H1 (cell line): Measurements from ENCODE around the gene RTKN. TPM values are rescaled to one million over a fixed set of nuclear protein-coding genes. Genes with fewer than 3 reads are reported as not detected.
"Not testable (repeated sequence)": the region's sequence is repeated elsewhere in the genome, so short reads cannot be mapped to it uniquely, and the experiment has no call there.

Experiments used
- CTCF ChIA-PET: fragments of 300-600 bp; sonication (Branson Sonifier 250); formaldehyde crosslinking; loops from one replicate; lab custom pipeline; 2021; ENCODE audit not compliant: partially characterized antibody; lab: Charles Lee
- POLR2A ChIA-PET: fragments of 300-600 bp; sonication (Branson Sonifier 250); formaldehyde crosslinking; loops from one replicate; lab custom pipeline; 2021; ENCODE audit warnings: inconsistent platforms; ENCODE audit not compliant: partially characterized antibody; lab: Charles Lee
- DNase-seq, 2 experiments: peaks; one replicate each; pipeline versions ENCODE4 v3.0.0 to v3.0.0-alpha.2; 2010 to 2022; ENCODE audit warnings: low spot score in 2 of 2, low read depth in 1 of 2, mixed read lengths in 1 of 2
- FAIRE-seq: peaks from 2 replicates; lab custom pipeline; 2011; peaks lifted over from hg19 to GRCh38; lab: Jason Lieb, UNC
- H2AFZ ChIP-seq: 2 replicates; pipeline ENCODE4 v1.8.1; 2012; ENCODE audit warnings: low read length, inconsistent platforms
- H2AK5ac ChIP-seq: 2 replicates; pipeline ENCODE4 v1.6.1; 2013; ENCODE audit warnings: low read depth, low read length
- H2BK120ac ChIP-seq: replicated peaks from 2 replicates; pipeline ENCODE3; 2013; ENCODE audit warnings: low read depth, low read length, inconsistent platforms
- H2BK12ac ChIP-seq: 2 replicates; pipeline ENCODE4 v1.6.1; 2013; ENCODE audit warnings: low read depth, low read length
- H2BK15ac ChIP-seq: 2 replicates; pipeline ENCODE4 v1.6.1; 2013; ENCODE audit warnings: low read length
- H2BK20ac ChIP-seq: 2 replicates; pipeline ENCODE4 v1.6.1; 2013; ENCODE audit warnings: low read length
- H2BK5ac ChIP-seq: 2 replicates; pipeline ENCODE4 v1.6.1; 2013; ENCODE audit warnings: low read depth, low read length
- H3K14ac ChIP-seq: 2 replicates; pipeline ENCODE4 v1.6.1; 2013; ENCODE audit warnings: inconsistent platforms; ENCODE audit not compliant: insufficient read length
- H3K18ac ChIP-seq: 2 replicates; pipeline ENCODE4 v1.6.1; 2013; ENCODE audit warnings: low read length; ENCODE audit errors: extremely low read depth
- H3K23ac ChIP-seq: 2 replicates; pipeline ENCODE4 v1.6.1; 2013; ENCODE audit warnings: inconsistent platforms; ENCODE audit not compliant: insufficient read length
- H3K23me2 ChIP-seq: 2 replicates; pipeline ENCODE4 v1.6.1; 2013; ENCODE audit warnings: low read depth, low read length
- H3K27ac ChIP-seq: 2 replicates; pipeline ENCODE4 v1.6.1; 2011; ENCODE audit warnings: low read depth, low read length, inconsistent platforms
- H3K27me3 ChIP-seq, 4 experiments: replicated peaks in 1 of 4; 1 replicate in 1 of 4; 2 replicates in 3 of 4; pipeline versions ENCODE4 v1.6.1 to v1.8.1; 2011 to 2013; ENCODE audit warnings: low read length in 3 of 4, mild to moderate bottlenecking in 3 of 4, inconsistent platforms in 2 of 4, mixed read lengths in 2 of 4, moderate library complexity in 1 of 4; ENCODE audit not compliant: control insufficient read depth in 3 of 4, insufficient read depth in 3 of 4; ENCODE audit errors: extremely low read depth in 1 of 4
- H3K36me3 ChIP-seq, 4 experiments: 2 replicates each; pipeline versions ENCODE4 v1.6.1 to v1.8.1; 2011 to 2013; ENCODE audit warnings: mild to moderate bottlenecking in 4 of 4, low read length in 3 of 4, moderate library complexity in 2 of 4, control low read depth in 1 of 4, inconsistent platforms in 1 of 4; ENCODE audit not compliant: insufficient read depth in 4 of 4, control insufficient read depth in 2 of 4
- H3K4ac ChIP-seq: replicated peaks from 2 replicates; pipeline ENCODE3; 2013; ENCODE audit warnings: low read length, low read depth, mixed read lengths, inconsistent platforms; ENCODE audit not compliant: insufficient read length
- H3K4me1 ChIP-seq, 4 experiments: replicated peaks in 1 of 4; 1 replicate in 1 of 4; 2 replicates in 3 of 4; pipeline versions ENCODE4 v1.6.1 to v1.8.1; 2011 to 2013; ENCODE audit warnings: low read length in 3 of 4, inconsistent platforms in 2 of 4, mixed read lengths in 1 of 4; ENCODE audit not compliant: insufficient read depth in 4 of 4, control insufficient read depth in 3 of 4
- H3K4me2 ChIP-seq, 2 experiments: 2 replicates each; pipeline versions ENCODE4 v1.6.1 to v1.8.1; 2011 to 2013; ENCODE audit warnings: low read depth in 2 of 2, low read length in 2 of 2, control low read depth in 1 of 2, inconsistent platforms in 1 of 2, mild to moderate bottlenecking in 1 of 2; ENCODE audit not compliant: insufficient read depth in 1 of 2
- H3K4me3 ChIP-seq, 4 experiments: fragments of 200-600, 300-600 bp in 1 of 4; sonication (generic), shearing (Covaris generic), sonication (Bioruptor Twin) in 1 of 4; 2 replicates each; pipeline versions ENCODE4 v1.5.1 to v1.8.1; 2011 to 2016; ENCODE audit warnings: low read length in 4 of 4, low read depth in 3 of 4, control low read depth in 2 of 4, inconsistent platforms in 2 of 4, mild to moderate bottlenecking in 2 of 4, mixed read lengths in 1 of 4, moderate library complexity in 1 of 4; ENCODE audit not compliant: insufficient read depth in 2 of 4; ENCODE audit errors: extremely low read depth in 1 of 4
- H3K56ac ChIP-seq: replicated peaks from 2 replicates; pipeline ENCODE3; 2013; ENCODE audit warnings: low read depth, mild to moderate bottlenecking, mixed read lengths, low read length, inconsistent platforms; ENCODE audit not compliant: insufficient read length
- H3K79me1 ChIP-seq: 2 replicates; pipeline ENCODE4 v1.6.1; 2013; ENCODE audit warnings: low read depth, low read length, control low read depth
- H3K79me2 ChIP-seq, 2 experiments: 2 replicates each; pipeline versions ENCODE4 v1.6.1 to v1.8.1; 2012 to 2013; ENCODE audit warnings: low read length in 2 of 2, mild to moderate bottlenecking in 2 of 2, inconsistent platforms in 1 of 2; ENCODE audit not compliant: insufficient read depth in 2 of 2, control insufficient read depth in 1 of 2
- H3K9ac ChIP-seq, 4 experiments: replicated peaks in 1 of 4; 1 replicate in 1 of 4; 2 replicates in 3 of 4; pipeline versions ENCODE4 v1.6.1 to v1.8.1; 2011 to 2013; ENCODE audit warnings: low read depth in 3 of 4, low read length in 3 of 4, control low read depth in 2 of 4, mild to moderate bottlenecking in 2 of 4, moderate library complexity in 2 of 4, inconsistent platforms in 1 of 4; ENCODE audit errors: extremely low read depth in 1 of 4
- H3K9me3 ChIP-seq, 2 experiments: 2 replicates each; pipeline versions ENCODE4 v1.6.1 to v1.8.1; 2012 to 2013; ENCODE audit warnings: mild to moderate bottlenecking in 2 of 2, moderate library complexity in 2 of 2, control low read depth in 1 of 2, inconsistent platforms in 1 of 2, low read depth in 1 of 2, low read length in 1 of 2, mixed read lengths in 1 of 2; ENCODE audit not compliant: insufficient read depth in 2 of 2
- H4K20me1 ChIP-seq, 2 experiments: replicated peaks in 1 of 2; 2 replicates each; pipeline versions ENCODE3 to v1.8.1; 2011 to 2013; ENCODE audit warnings: inconsistent platforms in 2 of 2, low read length in 2 of 2, mild to moderate bottlenecking in 1 of 2; ENCODE audit not compliant: insufficient read depth in 2 of 2, control insufficient read depth in 1 of 2
- H4K5ac ChIP-seq: 2 replicates; pipeline ENCODE4 v1.6.1; 2013; ENCODE audit warnings: low read length, low read depth, mixed read lengths, inconsistent platforms; ENCODE audit not compliant: insufficient read length
- H4K8ac ChIP-seq: 2 replicates; pipeline ENCODE4 v1.8.0; 2013; ENCODE audit warnings: mild to moderate bottlenecking, moderate library complexity, low read length, inconsistent platforms; ENCODE audit not compliant: insufficient read depth; ENCODE audit errors: extremely low read depth
- H4K91ac ChIP-seq: replicated peaks from 2 replicates; pipeline ENCODE3; 2013; ENCODE audit warnings: low read length, mixed read lengths, inconsistent platforms; ENCODE audit not compliant: insufficient read length
- PHF8 ChIP-seq: fragments of 200-600 bp; sonication (generic); conservative IDR thresholded peaks from 2 replicates; pipeline ENCODE4 v1.7.1; 2012; ENCODE audit warnings: low read depth, mild to moderate bottlenecking, inconsistent platforms, low read length, moderate library complexity
- WGBS, 2 experiments: shearing (Covaris generic) in 1 of 2; methylation state at CpG; one replicate each; pipeline versions ENCODE4 v1.1.6 to v1.1.7; 2013 to 2015; ENCODE audit warnings: low lambda C conversion rate in 2 of 2, mixed read lengths in 2 of 2, inconsistent platforms in 1 of 2, low coverage in 1 of 2, missing lambda C conversion rate in 1 of 2; ENCODE audit not compliant: insufficient replicate concordance in 2 of 2, insufficient coverage in 1 of 2, insufficient read length in 1 of 2; ENCODE audit errors: extremely low coverage in 1 of 2, missing lambda C conversion rate in 1 of 2; 5-methylcytosine and 5-hydroxymethylcytosine counted together
- polyA plus RNA-seq, 7 experiments: library from polyadenylated mRNA; depleted of rRNA in 3 of 7; stranded (reverse) in 5 of 7; unstranded in 2 of 7; fragments of >200 nt in 5 of 7; fragments of 200-250 nt in 2 of 7; gene quantifications; 1 replicate in 5 of 7; 2 replicates in 1 of 7; 4 replicates in 1 of 7; pipeline versions ENCODE4 v1.2.1 to v1.2.3, GENCODE V29; 2011 to 2013; ENCODE audit warnings: missing spikeins in 2 of 7, mixed read lengths in 2 of 7
- total RNA-seq: library from RNA; stranded (reverse); fragmentation: NEBNext Ultra II Directional; extraction: Animal tissue kit (Norgen Biotek cat#: 25700); gene quantifications from 2 replicates; pipeline ENCODE4 v1.2.1, GENCODE V29; 2021
- TF ChIP-seq, protein P1 (sequence below), 3 experiments: IDR thresholded peaks; 1 replicate in 2 of 3; 2 replicates in 1 of 3; pipeline versions ENCODE4 v1.5.1 to v1.6.1; 2011; ENCODE audit warnings: low read length in 3 of 3, mild to moderate bottlenecking in 3 of 3, inconsistent platforms in 2 of 3, low read depth in 1 of 3, moderate library complexity in 1 of 3; ENCODE audit not compliant: insufficient read depth in 1 of 3; ENCODE audit errors: control extremely low read depth in 1 of 3

RTKN gene
- total and polyA plus RNA-seq, 2 of the 8 experiments (the other 6 are each of a cell fraction or from before 2014, with no cell fraction given) = 40.2 to 54.1 TPM

DNA sequence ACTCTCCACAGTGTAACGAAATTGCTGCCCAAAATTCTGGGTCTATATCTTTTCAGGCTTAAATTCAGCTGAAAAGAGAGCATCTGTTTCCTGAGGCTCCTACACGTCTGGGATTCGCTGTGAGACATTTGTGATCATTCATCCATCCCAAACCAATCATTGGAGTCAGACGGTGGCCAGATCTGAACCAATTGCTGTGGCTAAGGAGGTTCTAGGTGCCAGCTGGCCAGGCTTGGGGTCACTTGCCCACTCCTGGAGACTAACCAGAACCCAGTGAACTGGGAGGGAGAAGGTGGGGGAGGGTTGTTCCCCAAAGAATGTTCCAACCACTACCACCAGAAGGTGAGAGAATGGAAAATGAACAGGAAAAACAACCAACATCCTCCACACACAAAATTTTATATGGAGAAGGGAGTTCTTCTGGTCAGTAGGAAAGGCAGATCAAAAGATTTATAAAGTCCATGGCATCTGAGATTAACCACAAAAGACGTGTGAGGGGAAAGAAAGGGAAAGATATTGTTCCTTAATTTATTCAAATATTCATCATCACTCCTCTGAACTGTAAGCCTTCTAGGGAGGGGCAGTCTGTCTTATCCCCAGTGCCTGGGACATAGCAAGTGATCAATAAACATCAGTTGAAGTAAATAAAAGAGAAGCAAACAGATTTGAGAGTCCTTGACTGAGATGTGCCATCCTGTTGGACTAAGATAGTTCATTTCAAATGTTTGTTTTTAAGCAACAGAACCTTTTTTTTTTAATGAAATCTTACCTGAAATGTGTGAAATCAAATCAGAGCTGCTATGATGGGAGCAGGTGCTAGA, 3.0 kb upstream of the RTKN start (continued):
- TF ChIP-seq, protein P1, sequence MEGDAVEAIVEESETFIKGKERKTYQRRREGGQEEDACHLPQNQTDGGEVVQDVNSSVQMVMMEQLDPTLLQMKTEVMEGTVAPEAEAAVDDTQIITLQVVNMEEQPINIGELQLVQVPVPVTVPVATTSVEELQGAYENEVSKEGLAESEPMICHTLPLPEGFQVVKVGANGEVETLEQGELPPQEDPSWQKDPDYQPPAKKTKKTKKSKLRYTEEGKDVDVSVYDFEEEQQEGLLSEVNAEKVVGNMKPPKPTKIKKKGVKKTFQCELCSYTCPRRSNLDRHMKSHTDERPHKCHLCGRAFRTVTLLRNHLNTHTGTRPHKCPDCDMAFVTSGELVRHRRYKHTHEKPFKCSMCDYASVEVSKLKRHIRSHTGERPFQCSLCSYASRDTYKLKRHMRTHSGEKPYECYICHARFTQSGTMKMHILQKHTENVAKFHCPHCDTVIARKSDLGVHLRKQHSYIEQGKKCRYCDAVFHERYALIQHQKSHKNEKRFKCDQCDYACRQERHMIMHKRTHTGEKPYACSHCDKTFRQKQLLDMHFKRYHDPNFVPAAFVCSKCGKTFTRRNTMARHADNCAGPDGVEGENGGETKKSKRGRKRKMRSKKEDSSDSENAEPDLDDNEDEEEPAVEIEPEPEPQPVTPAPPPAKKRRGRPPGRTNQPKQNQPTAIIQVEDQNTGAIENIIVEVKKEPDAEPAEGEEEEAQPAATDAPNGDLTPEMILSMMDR (IDR thresholded peaks at IDR 0.05; ENCODE audit: control extremely low read depth in 1 of 3, insufficient read depth in 1 of 3, low read depth in 1 of 3, low read length in 3 of 3) = no peak
- no peak for TF ChIP-seq PHF8

DNA sequence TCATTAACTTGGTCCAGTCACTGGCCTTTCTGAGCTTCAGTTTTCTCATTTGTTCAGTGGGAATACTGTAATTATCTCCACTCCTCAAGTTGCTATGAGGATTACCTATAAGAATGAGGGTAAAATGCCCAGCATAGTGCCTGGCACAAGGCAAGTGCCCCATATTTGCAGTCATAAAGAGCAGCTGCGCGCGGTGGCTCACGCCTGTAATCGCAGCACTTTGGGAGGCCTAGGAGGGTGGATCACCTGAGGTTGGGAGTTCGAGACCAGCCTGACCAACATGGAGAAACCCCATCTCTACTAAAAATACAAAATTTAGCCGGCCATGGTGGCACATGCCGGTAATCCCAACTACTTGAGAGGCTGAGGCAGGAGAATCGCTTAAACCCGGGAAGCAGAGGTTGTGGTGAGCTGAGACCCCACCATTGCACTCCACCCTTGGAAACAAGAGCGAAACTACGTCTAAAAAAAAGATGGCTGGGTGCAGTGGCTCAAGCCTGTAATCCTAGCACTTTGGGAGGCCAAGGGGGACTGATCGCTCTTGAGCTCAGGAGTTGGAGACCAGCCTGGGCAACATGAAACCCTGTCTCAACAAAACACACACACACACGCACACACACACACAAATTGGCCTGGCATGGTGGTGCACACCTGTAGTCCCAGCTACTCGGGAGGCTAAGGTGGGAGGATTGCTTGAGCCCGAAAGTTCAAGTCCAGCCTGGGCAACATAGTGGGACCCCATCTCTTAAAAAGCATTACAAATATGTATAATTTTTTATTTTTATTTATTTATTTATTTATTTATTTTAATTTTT, 953 bp upstream of the RTKN start:
- Histone ChIP-seq H3K79me2 (peaks cover 4 to 26% of the 10 kb centered on the region in 2 experiments; a peak in 2 of 4 replicates), H3K9ac (peak overlapping the region in 1 of 4 experiments; percentile 77; a peak in 3 of 7 replicates), H2BK5ac (peak overlapping the region; percentile 81; the same call in 1 of the 2 replicates), H3K4me2 (peak overlapping the region; percentile 68 to 92), H3K4me1 (peaks cover 4 to 13% (median 12%) of the 10 kb centered on the region in 4 experiments; a peak in 6 of 7 replicates), H3K27ac (peak overlapping the region; percentile 87; the same call in 1 of the 2 replicates), H2AFZ (peak overlapping the region; percentile 79), H3K4me3 (peak overlapping the region; percentile 69 to 90 (median 80)), H2BK15ac (peak overlapping the region; percentile 92; the same call in 1 of the 2 replicates), H2BK12ac (peak overlapping the region; percentile 39; the same call in 1 of the 2 replicates)
- H4K20me1 ChIP-seq, H3K56ac ChIP-seq, H2BK20ac ChIP-seq, H3K23me2 ChIP-seq, H4K91ac ChIP-seq, H3K27me3 ChIP-seq, H3K23ac ChIP-seq, H4K8ac ChIP-seq, H3K4ac ChIP-seq, H2AK5ac ChIP-seq, H3K79me1 ChIP-seq, H3K18ac ChIP-seq, H3K36me3 ChIP-seq, H4K5ac ChIP-seq, H2BK120ac ChIP-seq, H3K9me3 ChIP-seq, DNase-seq, H3K14ac ChIP-seq, FAIRE-seq: not testable (repeated sequence)
- POLR2A ChIA-PET = interaction anchor here (0.5 to 3.3 kb wide), 14 partner anchors 9 to 281 kb away, joined by 3 to 16 read pairs (median 4); partner anchors contain the start of genes C2orf81, INO80B, WBP1 and WDR54
- WGBS, 2 experiments = 78% methylated on average over 16 of the region's 16 CpGs; no CpG with 5 or more reads in 1 of the 2 experiments
- CTCF ChIA-PET = interaction anchor here (0.8 to 3.1 kb wide), 7 partner anchors 8 to 42 kb away, joined by 3 to 9 read pairs (median 4); no protein-coding TSS in a partner anchor
